SK-N-SH (cell line): ENCODE measurements around the gene ALPI. TPM values are rescaled to one million over a fixed set of nuclear protein-coding genes. Genes with fewer than 3 reads are reported as not detected.

Experiments
- CTCF ChIA-PET: fragments of 300-600, 350-600 bp; formaldehyde crosslinking; extraction: SDS; loops from one replicate; lab custom pipeline; 2021; lab: Yijun Ruan, JAX
- POLR2A ChIA-PET: fragments of 350-600 bp; sonication (Branson Sonifier 250); formaldehyde crosslinking; extraction: SDS; loops from one replicate; lab custom pipeline; 2020; ENCODE audit warnings: antibody characterized with exemption, inconsistent platforms; lab: Yijun Ruan, JAX
- DNase-seq: peaks from one replicate; pipeline ENCODE4 v3.0.0; 2012
- H2AFZ ChIP-seq: fragments of 200-600 bp; sonication (generic); 2 replicates; pipeline ENCODE4 v1.8.1; 2016; ENCODE audit warnings: antibody characterized with exemption, mild to moderate bottlenecking, low read depth
- H3F3A ChIP-seq: fragments of 200-600 bp; sonication (generic); replicated peaks from 2 replicates; pipeline ENCODE3; 2016; ENCODE audit warnings: antibody characterized with exemption, mild to moderate bottlenecking; ENCODE audit not compliant: insufficient read depth
- H3K27ac ChIP-seq, 2 experiments: fragments of 200-500 bp in 1 of 2; fragments of 200-600 bp in 1 of 2; sonication (Bioruptor generic) in 1 of 2; sonication (generic), shearing (Covaris generic) in 1 of 2; 2 replicates each; pipeline versions ENCODE4 v1.5.1 to v1.6.1; 2014 to 2016; ENCODE audit warnings: low read depth in 2 of 2, inconsistent platforms in 1 of 2, low read length in 1 of 2, mild to moderate bottlenecking in 1 of 2, mixed read lengths in 1 of 2
- H3K27me3 ChIP-seq: fragments of 200-600 bp; sonication (generic), shearing (Covaris generic); 2 replicates; pipeline ENCODE4 v1.6.1; 2016; ENCODE audit warnings: mixed run types; ENCODE audit not compliant: insufficient read depth
- H3K36me3 ChIP-seq, 2 experiments: fragments of 200-500 bp in 1 of 2; fragments of 200-600 bp in 1 of 2; sonication (Bioruptor generic) in 1 of 2; sonication (generic) in 1 of 2; replicated peaks in 1 of 2; 2 replicates each; pipeline versions ENCODE3 to v1.5.1; 2014 to 2016; ENCODE audit warnings: low read length in 1 of 2, mild to moderate bottlenecking in 1 of 2; ENCODE audit not compliant: insufficient read depth in 2 of 2, control insufficient read depth in 1 of 2
- H3K4me1 ChIP-seq, 2 experiments: fragments of 200-500 bp in 1 of 2; fragments of 200-600 bp in 1 of 2; sonication (Bioruptor generic) in 1 of 2; sonication (generic), shearing (Covaris generic) in 1 of 2; 2 replicates each; pipeline versions ENCODE4 v1.5.1 to v1.6.1; 2014 to 2016; ENCODE audit warnings: low read depth in 1 of 2, low read length in 1 of 2, mixed run types in 1 of 2; ENCODE audit not compliant: insufficient read depth in 2 of 2, control insufficient read depth in 1 of 2
- H3K4me2 ChIP-seq: fragments of 200-600 bp; sonication (generic), shearing (Covaris generic); 2 replicates; pipeline ENCODE4 v1.6.1; 2017; ENCODE audit warnings: mixed run types
- H3K4me3 ChIP-seq, 2 experiments: fragments of 200-500 bp in 1 of 2; fragments of 200-600 bp in 1 of 2; sonication (Bioruptor generic) in 1 of 2; sonication (generic), shearing (Covaris generic) in 1 of 2; 2 replicates each; pipeline versions ENCODE4 v1.5.1 to v1.8.1; 2014 to 2016; ENCODE audit warnings: low read depth in 2 of 2, inconsistent platforms in 1 of 2, low read length in 1 of 2, mild to moderate bottlenecking in 1 of 2, mixed read lengths in 1 of 2, moderate library complexity in 1 of 2
- H3K79me2 ChIP-seq: fragments of 200-600 bp; sonication (generic); 2 replicates; pipeline ENCODE4 v1.8.1; 2017; ENCODE audit warnings: mild to moderate bottlenecking; ENCODE audit not compliant: insufficient read depth
- H3K9ac ChIP-seq: fragments of 200-600 bp; sonication (generic); 2 replicates; pipeline ENCODE4 v1.6.1; 2017; ENCODE audit warnings: mixed run types
- H3K9me2 ChIP-seq: fragments of 200-600 bp; sonication (generic); 2 replicates; pipeline ENCODE4 v1.6.1; 2017; ENCODE audit warnings: mixed run types
- H3K9me3 ChIP-seq: fragments of 200-600 bp; sonication (generic); 2 replicates; pipeline ENCODE4 v1.6.1; 2017; ENCODE audit warnings: mixed run types, mild to moderate bottlenecking, moderate library complexity
- H4K20me1 ChIP-seq: fragments of 200-600 bp; sonication (generic); 2 replicates; pipeline ENCODE4 v1.6.1; 2017; ENCODE audit warnings: mild to moderate bottlenecking, mixed run types; ENCODE audit not compliant: insufficient read depth
- CHD2 ChIP-seq: fragments of 150-350 bp; IDR thresholded peaks from 2 replicates; pipeline ENCODE4 v1.6.1; 2018; ENCODE audit warnings: low read length; ENCODE audit not compliant: partially characterized antibody
- EZH2phosphoT487 ChIP-seq: fragments of 200-600 bp; sonication (generic); IDR thresholded peaks from 2 replicates; pipeline ENCODE4 v1.6.1; 2017; ENCODE audit warnings: low read depth, mixed run types, mild to moderate bottlenecking, antibody characterized with exemption, moderate library complexity, borderline replicate concordance
- GABPA ChIP-seq: IDR thresholded peaks from 2 replicates; pipeline ENCODE4 v1.4.0; 2012; ENCODE audit warnings: low read depth, mild to moderate bottlenecking
- GATA2 ChIP-seq: sonication (generic); formaldehyde crosslinking; IDR thresholded peaks from 2 replicates; pipeline ENCODE4 v1.5.0; 2020; ENCODE audit warnings: mild to moderate bottlenecking, missing genetic modification reagents
- MAX ChIP-seq: IDR thresholded peaks from 2 replicates; pipeline ENCODE4 v1.4.0; 2012; ENCODE audit warnings: low read depth
- NFIC ChIP-seq: IDR thresholded peaks from 2 replicates; pipeline ENCODE4 v1.4.0; 2012; ENCODE audit warnings: borderline replicate concordance
- NRF1 ChIP-seq: IDR thresholded peaks from 2 replicates; pipeline ENCODE4 v1.6.1; 2012; ENCODE audit warnings: low read depth, mild to moderate bottlenecking, low read length
- POLR2AphosphoS5 ChIP-seq: IDR thresholded peaks from 2 replicates; pipeline ENCODE4 v1.6.1; 2012; ENCODE audit warnings: low read depth, low read length
- REST ChIP-seq: IDR thresholded peaks from 2 replicates; pipeline ENCODE4 v1.6.1; 2012; ENCODE audit warnings: mild to moderate bottlenecking, low read depth, low read length, moderate library complexity
- RFX5 ChIP-seq: IDR thresholded peaks from 2 replicates; pipeline ENCODE4 v1.6.1; 2012; ENCODE audit warnings: mild to moderate bottlenecking, improper control_type of control experiment, low read length
- SIN3A ChIP-seq: IDR thresholded peaks from 2 replicates; pipeline ENCODE4 v1.6.1; 2012; ENCODE audit warnings: low read depth, mild to moderate bottlenecking, low read length, moderate library complexity, borderline replicate concordance
- TAF1 ChIP-seq: IDR thresholded peaks from 2 replicates; pipeline ENCODE4 v1.6.1; 2012; ENCODE audit warnings: low read depth, mild to moderate bottlenecking, low read length, moderate library complexity, borderline replicate concordance
- TEAD4 ChIP-seq: IDR thresholded peaks from 2 replicates; pipeline ENCODE4 v1.4.0; 2012; ENCODE audit warnings: mild to moderate bottlenecking, borderline replicate concordance; ENCODE audit not compliant: insufficient read depth
- USF2 ChIP-seq: fragments of 150-350 bp; IDR thresholded peaks from 2 replicates; pipeline ENCODE4 v1.6.1; 2017; ENCODE audit warnings: antibody characterized with exemption, low read length, low read depth, borderline replicate concordance
- WGBS: methylation state at CpG from one replicate; pipeline ENCODE4 v1.1.6; 2017; ENCODE audit warnings: low lambda C conversion rate; 5-methylcytosine and 5-hydroxymethylcytosine counted together
- polyA plus RNA-seq, 3 experiments: library from polyadenylated mRNA; depleted of rRNA; stranded (reverse); fragments of >200 nt; gene quantifications; 2 replicates each; pipeline ENCODE4 v1.2.3, GENCODE V29; 2012

ALPI gene
- polyA plus RNA-seq, 1 of the 3 experiments (the other 2 are of a cell fraction): not detected

GRCh38 chr2:232493701-232494474 lies 37.9 kb downstream of the ALPI start:
- no peaks in the 10 kb centered on the region for H3K9me2 ChIP-seq
- POLR2A ChIA-PET: no interaction called here
- no peaks in the 10 kb centered on the region for H3K79me2 ChIP-seq
- TF ChIP-seq REST (no peak), NFIC (no peak), GABPA (no peak)
- no peak overlapping the region for H3K4me2 ChIP-seq
- CTCF ChIA-PET: interaction anchor here (1.1 to 2.9 kb wide), 3 partner anchors 28 to 54 kb away, joined by 3 to 17 read pairs (median 6); no protein-coding TSS in a partner anchor
- 48% methylated on average over 9 of the region's 10 CpGs for WGBS
- peaks cover 0 to 15% of the 10 kb centered on the region in 2 experiments; a peak in 1 of 4 replicates for H3K4me1 ChIP-seq
- H3K27me3 ChIP-seq: no peaks in the 10 kb centered on the region
- no peak overlapping the region for H3K27ac ChIP-seq
- H3K36me3 ChIP-seq: no peaks in the 10 kb centered on the region
- no peak overlapping the region for H3K9ac ChIP-seq
- H3K9me3 ChIP-seq: no peaks in the 10 kb centered on the region
- no peak overlapping the region for H3K4me3 ChIP-seq
- no peak for DNase-seq
- no peaks in the 10 kb centered on the region for H4K20me1 ChIP-seq
- no peak overlapping the region for H2AFZ ChIP-seq
- no peaks in the 10 kb centered on the region for H3F3A ChIP-seq

GRCh38 chr2:232494542-232494941 lies 38.6 kb downstream of the ALPI start:
- TF ChIP-seq RFX5 (no peak), POLR2AphosphoS5 (no peak), EZH2phosphoT487 (no peak), TAF1 (no peak), NRF1 (no peak), GATA2 (CRISPR knock-in tag) (no peak), USF2 (no peak), SIN3A (no peak), TEAD4 (no peak), MAX (no peak), CHD2 (no peak)
- Histone ChIP-seq H3K27ac (no peak overlapping the region), H2AFZ (no peak overlapping the region), H3K36me3 (no peaks in the 10 kb centered on the region), H3K9ac (no peak overlapping the region), H3K27me3 (no peaks in the 10 kb centered on the region), H3F3A (no peaks in the 10 kb centered on the region), H3K9me3 (no peaks in the 10 kb centered on the region), H3K4me3 (no peak overlapping the region), H3K4me2 (no peak overlapping the region), H3K4me1 (peaks cover 0 to 15% of the 10 kb centered on the region in 2 experiments; a peak in 1 of 4 replicates), H4K20me1 (no peaks in the 10 kb centered on the region), H3K79me2 (no peaks in the 10 kb centered on the region), H3K9me2 (no peaks in the 10 kb centered on the region)
- DNase-seq: no peak
- POLR2A ChIA-PET: no interaction called here
- WGBS: 56% methylated on average over 2 of the region's 5 CpGs
- CTCF ChIA-PET: interaction anchor here (1.1 to 2.9 kb wide), 3 partner anchors 27 to 55 kb away, joined by 3 to 17 read pairs (median 6); no protein-coding TSS in a partner anchor
